Subcutaneous adipose tissue (tissue), 4 donors: ENCODE results near the gene RFWD3. TPM values are rescaled to one million over a fixed set of nuclear protein-coding genes. Genes with fewer than 3 reads are reported as not detected.

ENCODE experiments used
- CTCF ChIP-seq: fragments of 450-650 bp; IDR thresholded peaks from one replicate; pipeline ENCODE4 v1.5.1; 2016; ENCODE audit warnings: low read depth, mild to moderate bottlenecking, control low read depth, antibody characterized with exemption, moderate library complexity
- total RNA-seq, 4 donors: library from RNA; depleted of rRNA; stranded (reverse); fragments of >200 nt; gene quantifications; one replicate each; pipeline ENCODE4 v1.1.0, GENCODE V29; 2016

Gene RFWD3
- total RNA-seq, 4 donors from 2014 or later, result 10.8 to 23.5 (median 14.1) TPM

- no peak for TF ChIP-seq CTCF
These were observed 34.0 kb upstream of the RFWD3 start, which contains the start of gene MLKL for GRCh38 chr16:74700438-74701225. MLKL (minus strand) TSS chr16:74700862; CDS start chr16:74695757, 5,105 bp downstream.

- no peak for TF ChIP-seq CTCF
These were observed 33.4 kb upstream of the RFWD3 start for GRCh38 chr16:74700116-74700437.

GRCh38 chr16:74699666-74700065, 33.0 kb upstream of the RFWD3 start:
- no peak for TF ChIP-seq CTCF

GRCh38 chr16:74698222-74698621, 31.5 kb upstream of the RFWD3 start:
- no peak for TF ChIP-seq CTCF

GRCh38 chr16:74695450-74696422, 29.1 kb upstream of the RFWD3 start:
- TF ChIP-seq CTCF, result no peak

GRCh38 chr16:74691093-74691855, 24.6 kb upstream of the RFWD3 start:
- TF ChIP-seq CTCF, result no peak
